Uterus (tissue), 4 donors: Measurements from ENCODE around the gene LPO. TPM values are rescaled to one million over a fixed set of nuclear protein-coding genes. Genes with fewer than 3 reads are reported as not detected.

ENCODE experiments used
- DNase-seq, 2 donors: peaks; one replicate each; pipeline ENCODE4 v3.0.0-alpha.2; 2019 to 2020
- H3K27ac ChIP-seq, 2 donors: fragments of 200-600 bp; sonication (generic); 1 replicate in 1 of 2; 2 replicates in 1 of 2; pipeline ENCODE4 v1.5.1; 2016 to 2018
- H3K27me3 ChIP-seq, 2 donors: fragments of 200-600 bp; sonication (generic); one replicate each; pipeline ENCODE4 v1.5.1; 2018 to 2019; ENCODE audit warnings: control low read depth in 1 of 2
- H3K36me3 ChIP-seq, 2 donors: fragments of 200-600 bp; sonication (generic); one replicate each; pipeline ENCODE4 v1.5.1; 2019; ENCODE audit warnings: control low read depth in 1 of 2
- H3K4me1 ChIP-seq, 2 donors: fragments of 200-600 bp; sonication (generic); one replicate each; pipeline ENCODE4 v1.5.1; 2018 to 2019; ENCODE audit warnings: control low read depth in 1 of 2
- H3K4me3 ChIP-seq, 2 donors: fragments of 200-600 bp; sonication (generic); 1 replicate in 1 of 2; 2 replicates in 1 of 2; pipeline ENCODE4 v1.5.1; 2018 to 2019; ENCODE audit warnings: mild to moderate bottlenecking in 1 of 2
- H3K9me3 ChIP-seq, 2 donors: fragments of 200-600 bp; sonication (generic); one replicate each; pipeline ENCODE4 v1.5.1; 2019; ENCODE audit warnings: control low read depth in 1 of 2
- CTCF ChIP-seq, 4 experiments: fragments of 200-600 bp in 2 of 4; fragments of 450-650 bp in 2 of 4; sonication (generic) in 2 of 4; IDR thresholded peaks; one replicate each; pipeline ENCODE4 v1.5.1; 2016 to 2019; ENCODE audit warnings: antibody characterized with exemption in 4 of 4, mild to moderate bottlenecking in 2 of 4, moderate library complexity in 1 of 4
- POLR2A ChIP-seq, 2 donors: fragments of 450-650 bp; IDR thresholded peaks; one replicate each; pipeline ENCODE4 v1.6.1; 2016; ENCODE audit warnings: antibody characterized with exemption in 2 of 2, mild to moderate bottlenecking in 1 of 2, moderate library complexity in 1 of 2
- intact Hi-C: fragments of 100-400 bp; cut with DNase I; formaldehyde crosslinking; loops from one replicate; pipeline ENCODE4 v1.15.1; 2023; ENCODE audit warnings: low total_unique reads
- total RNA-seq, 4 donors: library from RNA; depleted of rRNA in 3 of 4; stranded (reverse); fragments of >200 nt in 3 of 4; gene quantifications; one replicate each; pipeline versions ENCODE4 v1.1.0 to v1.2.4, GENCODE V29; 2014 to 2023
- donor health status: DM: yes; HTN: yes; CAD: no.

Gene LPO
- total RNA-seq, 4 donors from 2014 or later: not detected

- H3K27me3 ChIP-seq: no peaks in the 10 kb centered on the region
- DNase-seq: no peak
- H3K9me3 ChIP-seq: no peaks in the 10 kb centered on the region
- no peak overlapping the region for H3K4me3 ChIP-seq
- H3K4me1 ChIP-seq: no peaks in the 10 kb centered on the region
- no peak overlapping the region for H3K27ac ChIP-seq
- intact Hi-C loops: no loop called here
- no peaks in the 10 kb centered on the region for H3K36me3 ChIP-seq
- TF ChIP-seq CTCF (IDR thresholded peaks at IDR 0.05) (no peak), POLR2A (IDR thresholded peaks at IDR 0.05) (no peak)
Measured at GRCh38 chr17:58228679-58229078, 9.7 kb upstream of the LPO start.

GRCh38 chr17:58229384-58229783 lies 9.0 kb upstream of the LPO start:
- Histone ChIP-seq H3K4me1 (no peaks in the 10 kb centered on the region), H3K36me3 (no peaks in the 10 kb centered on the region), H3K9me3 (no peaks in the 10 kb centered on the region), H3K27me3 (no peaks in the 10 kb centered on the region), H3K4me3 (no peak overlapping the region), H3K27ac (no peak overlapping the region)
- intact Hi-C loops: no loop called here
- TF ChIP-seq CTCF (IDR thresholded peaks at IDR 0.05): no peak
- TF ChIP-seq POLR2A (IDR thresholded peaks at IDR 0.05): no peak
- DNase-seq: no peak

- intact Hi-C loops: no loop called here
- no peaks in the 10 kb centered on the region for H3K4me1 ChIP-seq
- H3K27ac ChIP-seq: no peak overlapping the region
- no peak for TF ChIP-seq POLR2A (IDR thresholded peaks at IDR 0.05)
- no peak for TF ChIP-seq CTCF (IDR thresholded peaks at IDR 0.05)
- H3K4me3 ChIP-seq: no peak overlapping the region
- no peaks in the 10 kb centered on the region for H3K27me3 ChIP-seq
- H3K36me3 ChIP-seq: no peaks in the 10 kb centered on the region
- no peak for DNase-seq
- no peaks in the 10 kb centered on the region for H3K9me3 ChIP-seq
Measured at GRCh38 chr17:58229881-58230280, 8.5 kb upstream of the LPO start.

- no peaks in the 10 kb centered on the region for H3K27me3 ChIP-seq
- no peaks in the 10 kb centered on the region for H3K36me3 ChIP-seq
- DNase-seq: no peak
- H3K9me3 ChIP-seq: no peaks in the 10 kb centered on the region
- TF ChIP-seq CTCF (IDR thresholded peaks at IDR 0.05): no peak
- TF ChIP-seq POLR2A (IDR thresholded peaks at IDR 0.05): no peak
- no peaks in the 10 kb centered on the region for H3K4me1 ChIP-seq
- intact Hi-C loops: no loop called here
- H3K27ac ChIP-seq: peak overlapping the region; percentile 14 to 40
- H3K4me3 ChIP-seq: no peak overlapping the region
Measured at GRCh38 chr17:58231641-58232040, 6.7 kb upstream of the LPO start.

- no peak for TF ChIP-seq POLR2A (IDR thresholded peaks at IDR 0.05)
- no peak for TF ChIP-seq CTCF (IDR thresholded peaks at IDR 0.05)
- Histone ChIP-seq H3K4me3 (no peak overlapping the region), H3K4me1 (no peaks in the 10 kb centered on the region), H3K27ac (peak overlapping the region in 1 of 2 donors; percentile 40), H3K9me3 (no peaks in the 10 kb centered on the region), H3K27me3 (no peaks in the 10 kb centered on the region), H3K36me3 (no peaks in the 10 kb centered on the region)
- DNase-seq: no peak
- intact Hi-C loops: no loop called here
Measured at GRCh38 chr17:58232707-58233156, 5.7 kb upstream of the LPO start.
